Vagina (tissue), 2 donors: ENCODE measurements around the gene USP50. TPM values are rescaled to one million over a fixed set of nuclear protein-coding genes. Genes with fewer than 3 reads are reported as not detected.

Experiments used
- DNase-seq, 2 donors: peaks; one replicate each; pipeline ENCODE4 v3.0.0-alpha.2; 2017; ENCODE audit errors: extremely low spot score in 2 of 2
- H3K27ac ChIP-seq: fragments of 200-600 bp; sonication (generic); one replicate; pipeline ENCODE4 v1.5.1; 2019
- H3K27me3 ChIP-seq: fragments of 200-600 bp; sonication (generic); one replicate; pipeline ENCODE4 v1.5.1; 2019
- H3K36me3 ChIP-seq, 2 donors: fragments of 200-600 bp; sonication (generic); one replicate each; pipeline ENCODE4 v1.5.1; 2017 to 2019
- H3K4me1 ChIP-seq: fragments of 200-600 bp; sonication (generic); one replicate; pipeline ENCODE4 v1.5.1; 2019
- H3K4me3 ChIP-seq, 2 donors: fragments of 200-600 bp; sonication (generic); 1 replicate in 1 of 2; 2 replicates in 1 of 2; pipeline ENCODE4 v1.5.1; 2016 to 2019
- H3K9me3 ChIP-seq: fragments of 200-600 bp; sonication (generic); one replicate; pipeline ENCODE4 v1.5.1; 2019
- POLR2A ChIP-seq, 2 donors: fragments of 450-650 bp; IDR thresholded peaks; one replicate each; pipeline ENCODE4 v1.6.1; 2017; ENCODE audit warnings: antibody characterized with exemption in 2 of 2, mild to moderate bottlenecking in 2 of 2, moderate library complexity in 2 of 2
- POLR2AphosphoS5 ChIP-seq, 2 donors: sonication (generic); formaldehyde crosslinking; IDR thresholded peaks; one replicate each; pipeline ENCODE4 v1.9.0; 2017; ENCODE audit warnings: antibody characterized with exemption in 2 of 2, mild to moderate bottlenecking in 2 of 2, low read depth in 1 of 2; ENCODE audit not compliant: insufficient read depth in 1 of 2
- intact Hi-C: fragments of 100-400 bp; cut with DNase I; formaldehyde crosslinking; loops from one replicate; pipeline ENCODE4 v1.15.1; 2023
- total RNA-seq: library from RNA; depleted of rRNA; stranded (reverse); fragments of >200 nt; gene quantifications from one replicate; pipeline ENCODE4 v1.2.3, GENCODE V29; 2016
- TF ChIP-seq, protein P1 (sequence below), 3 experiments: fragments of 450-650 bp in 2 of 3; fragments of 200-600 bp in 1 of 3; sonication (generic) in 1 of 3; IDR thresholded peaks; one replicate each; pipeline ENCODE4 v1.5.1; 2017 to 2019; ENCODE audit warnings: antibody characterized with exemption in 3 of 3, mild to moderate bottlenecking in 2 of 3, moderate library complexity in 2 of 3

The USP50 gene
- total RNA-seq, 1 donor from 2014 or later = not detected

DNA sequence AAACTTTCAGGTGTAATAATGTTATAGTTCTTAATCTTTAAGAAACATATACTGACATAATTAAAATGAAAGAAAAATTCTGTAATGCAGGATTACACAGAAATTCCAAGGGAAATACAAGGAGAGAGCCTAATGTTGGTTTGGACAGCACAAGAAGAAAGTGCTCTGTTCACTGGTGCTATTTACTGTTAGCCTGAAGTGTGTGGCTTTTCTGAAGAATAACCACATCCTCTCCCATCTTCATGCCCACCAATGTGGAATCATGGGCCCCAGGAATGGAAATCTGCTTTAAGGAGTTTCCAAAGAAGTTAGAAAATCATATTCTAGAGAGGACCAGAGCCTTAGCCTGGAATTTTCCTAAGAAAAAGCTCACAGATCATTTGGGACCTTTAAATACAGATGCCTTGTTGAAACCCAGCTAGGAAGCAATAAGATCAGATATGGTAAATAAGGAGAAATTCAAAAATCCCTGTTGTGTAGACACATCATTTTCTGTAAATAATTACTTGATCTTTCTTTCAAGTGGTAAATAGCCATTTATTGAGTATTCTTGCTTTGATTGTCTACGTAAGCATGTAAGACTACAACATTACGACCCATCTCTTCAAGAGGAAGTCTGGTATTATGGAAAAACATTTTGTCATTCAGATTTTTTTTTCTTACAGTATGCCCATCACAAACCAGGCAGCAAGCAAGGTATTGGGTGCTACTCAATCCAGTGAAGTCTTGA lies 10.3 kb upstream of the USP50 start:
- Histone ChIP-seq H3K4me3 (no peak overlapping the region), H3K36me3 (peaks cover 0 to 9% of the 10 kb centered on the region in 2 donors)
- intact Hi-C loops = no loop called here

DNA sequence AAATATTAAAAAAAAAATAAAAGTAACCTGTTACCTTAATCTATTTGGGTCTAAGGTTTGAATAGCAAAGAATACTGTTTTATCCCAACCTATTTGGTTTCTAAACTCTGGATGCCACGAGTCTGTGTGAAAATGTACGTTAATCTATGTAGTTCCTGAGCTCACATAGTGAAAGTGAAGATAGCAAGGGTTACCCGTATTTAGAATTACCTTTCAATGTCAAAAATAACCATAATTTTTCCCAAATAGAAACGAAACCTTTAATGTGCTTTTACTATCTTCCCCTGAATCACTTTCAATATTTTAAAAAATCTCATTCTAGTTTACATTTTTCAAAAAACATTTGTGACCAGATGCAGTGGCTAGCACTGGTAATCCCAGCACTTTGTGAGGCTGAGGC lies 5.8 kb upstream of the USP50 start:
- Histone ChIP-seq H3K27me3 (no peaks in the 10 kb centered on the region), H3K9me3 (no peaks in the 10 kb centered on the region), H3K36me3 (no peaks in the 10 kb centered on the region), H3K4me1 (no peaks in the 10 kb centered on the region), H3K4me3 (no peak overlapping the region), H3K27ac (no peak overlapping the region)
- intact Hi-C loops = no loop called here
- TF ChIP-seq POLR2AphosphoS5 (IDR thresholded peaks at IDR 0.05; ENCODE audit: insufficient read depth in 1 of 2, low read depth in 1 of 2) (no peak), POLR2A (IDR thresholded peaks at IDR 0.05) (no peak)
- TF ChIP-seq, protein P1, sequence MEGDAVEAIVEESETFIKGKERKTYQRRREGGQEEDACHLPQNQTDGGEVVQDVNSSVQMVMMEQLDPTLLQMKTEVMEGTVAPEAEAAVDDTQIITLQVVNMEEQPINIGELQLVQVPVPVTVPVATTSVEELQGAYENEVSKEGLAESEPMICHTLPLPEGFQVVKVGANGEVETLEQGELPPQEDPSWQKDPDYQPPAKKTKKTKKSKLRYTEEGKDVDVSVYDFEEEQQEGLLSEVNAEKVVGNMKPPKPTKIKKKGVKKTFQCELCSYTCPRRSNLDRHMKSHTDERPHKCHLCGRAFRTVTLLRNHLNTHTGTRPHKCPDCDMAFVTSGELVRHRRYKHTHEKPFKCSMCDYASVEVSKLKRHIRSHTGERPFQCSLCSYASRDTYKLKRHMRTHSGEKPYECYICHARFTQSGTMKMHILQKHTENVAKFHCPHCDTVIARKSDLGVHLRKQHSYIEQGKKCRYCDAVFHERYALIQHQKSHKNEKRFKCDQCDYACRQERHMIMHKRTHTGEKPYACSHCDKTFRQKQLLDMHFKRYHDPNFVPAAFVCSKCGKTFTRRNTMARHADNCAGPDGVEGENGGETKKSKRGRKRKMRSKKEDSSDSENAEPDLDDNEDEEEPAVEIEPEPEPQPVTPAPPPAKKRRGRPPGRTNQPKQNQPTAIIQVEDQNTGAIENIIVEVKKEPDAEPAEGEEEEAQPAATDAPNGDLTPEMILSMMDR (IDR thresholded peaks at IDR 0.05) = no peak
- no peak for DNase-seq

More for the DNA sequence above, 10.3 kb upstream of the USP50 start:
- Histone ChIP-seq H3K9me3 (no peaks in the 10 kb centered on the region), H3K4me1 (no peaks in the 10 kb centered on the region), H3K27ac (no peak overlapping the region), H3K27me3 (no peaks in the 10 kb centered on the region)
- TF ChIP-seq POLR2A (IDR thresholded peaks at IDR 0.05) (no peak), POLR2AphosphoS5 (IDR thresholded peaks at IDR 0.05; ENCODE audit: insufficient read depth in 1 of 2, low read depth in 1 of 2) (no peak)
- TF ChIP-seq, protein P1 (IDR thresholded peaks at IDR 0.05) = no peak
- no peak for DNase-seq

DNA sequence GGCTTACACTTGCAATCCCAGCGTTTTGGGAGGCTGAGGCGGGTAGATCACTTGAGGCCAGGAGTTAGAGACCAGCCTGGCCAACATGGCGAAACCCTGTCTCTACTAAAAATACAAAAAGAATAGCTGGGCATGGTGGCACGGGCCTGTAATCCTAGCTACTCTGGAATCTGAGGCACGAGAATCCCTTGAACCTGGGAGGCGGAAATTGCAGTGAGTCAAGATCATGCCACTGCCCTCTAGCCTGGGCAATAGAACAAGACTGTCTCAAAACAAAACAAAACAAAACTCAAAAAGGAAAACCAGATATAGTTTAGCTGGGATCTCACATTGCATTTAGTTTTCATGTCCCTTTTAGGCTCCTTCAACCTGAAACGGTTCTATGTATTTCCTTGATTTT lies 2.9 kb upstream of the USP50 start:
- intact Hi-C loops = no loop called here
- Histone ChIP-seq H3K27ac (no peak overlapping the region), H3K4me3 (no peak overlapping the region)

DNA sequence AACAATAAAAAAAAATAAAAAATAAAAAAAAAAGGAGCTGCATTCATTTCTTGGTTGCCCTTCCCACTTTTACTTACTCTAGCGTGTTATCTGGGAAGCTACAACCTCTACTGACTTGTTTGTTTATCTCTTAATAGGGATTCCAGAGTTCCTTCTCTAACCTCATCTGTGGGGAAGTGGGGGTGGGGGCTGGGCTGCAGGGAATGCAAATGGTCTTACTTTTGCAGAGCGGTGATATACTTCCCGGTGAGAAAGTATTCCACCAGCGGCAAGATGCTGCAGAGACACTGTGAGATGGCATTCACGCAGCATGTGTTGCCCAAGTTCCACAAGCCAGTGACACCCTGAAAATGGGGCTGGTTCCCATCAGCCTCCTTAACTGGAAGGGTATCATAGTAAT lies 2.1 kb downstream of the USP50 start:
- no peak overlapping the region for H3K27ac ChIP-seq
- no peaks in the 10 kb centered on the region for H3K36me3 ChIP-seq
- no peaks in the 10 kb centered on the region for H3K27me3 ChIP-seq
- H3K4me1 ChIP-seq = peaks cover 5% of the 10 kb centered on the region
- DNase-seq = no peak
- H3K9me3 ChIP-seq = no peaks in the 10 kb centered on the region
- no peak overlapping the region for H3K4me3 ChIP-seq
- TF ChIP-seq POLR2AphosphoS5 (IDR thresholded peaks at IDR 0.05; ENCODE audit: insufficient read depth in 1 of 2, low read depth in 1 of 2) (no peak), POLR2A (IDR thresholded peaks at IDR 0.05) (no peak)
- TF ChIP-seq, protein P1 (IDR thresholded peaks at IDR 0.05) = no peak
- intact Hi-C loops = no loop called here

More for the DNA sequence above, 2.9 kb upstream of the USP50 start:
- TF ChIP-seq, protein P1 (IDR thresholded peaks at IDR 0.05) = no peak
- no peak for TF ChIP-seq POLR2A (IDR thresholded peaks at IDR 0.05)
- TF ChIP-seq POLR2AphosphoS5 (IDR thresholded peaks at IDR 0.05; ENCODE audit: insufficient read depth in 1 of 2, low read depth in 1 of 2) = no peak
- no peak for DNase-seq
- no peaks in the 10 kb centered on the region for H3K9me3 ChIP-seq
- no peaks in the 10 kb centered on the region for H3K27me3 ChIP-seq
- H3K36me3 ChIP-seq = no peaks in the 10 kb centered on the region
- no peaks in the 10 kb centered on the region for H3K4me1 ChIP-seq

DNA sequence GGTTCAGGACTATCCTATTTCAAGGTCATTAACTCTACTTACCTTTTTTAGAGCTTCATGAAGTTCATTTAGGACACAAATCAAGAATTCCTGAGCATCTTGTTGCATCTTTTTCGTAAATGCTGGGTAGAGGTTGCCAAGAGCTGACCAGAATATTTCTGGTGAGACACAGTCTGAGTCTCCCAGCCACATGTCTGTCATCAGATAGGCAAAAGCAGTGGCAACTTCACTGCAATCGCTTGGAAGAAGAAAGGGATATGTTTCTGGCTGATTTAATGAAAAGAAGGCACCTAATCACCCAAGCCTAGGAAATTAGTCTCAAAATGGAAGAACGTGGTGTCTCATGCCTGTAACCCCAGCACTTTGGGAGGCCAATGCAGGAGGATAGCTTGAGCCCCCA lies 2.9 kb downstream of the USP50 start:
- no peak overlapping the region for H3K4me3 ChIP-seq
- no peak overlapping the region for H3K27ac ChIP-seq
- TF ChIP-seq POLR2A (IDR thresholded peaks at IDR 0.05) = no peak
- TF ChIP-seq, protein P1 (IDR thresholded peaks at IDR 0.05) = no peak
- no peak for TF ChIP-seq POLR2AphosphoS5 (IDR thresholded peaks at IDR 0.05; ENCODE audit: insufficient read depth in 1 of 2, low read depth in 1 of 2)
- H3K27me3 ChIP-seq = no peaks in the 10 kb centered on the region
- H3K4me1 ChIP-seq = peaks cover 5% of the 10 kb centered on the region
- no peak for DNase-seq
- intact Hi-C loops = no loop called here
- H3K9me3 ChIP-seq = no peaks in the 10 kb centered on the region
- H3K36me3 ChIP-seq = no peaks in the 10 kb centered on the region
